Adipocyte (in vitro differentiated cells): ENCODE data around the gene ZNF532.

ENCODE experiments used
- DNase-seq: peaks from one replicate; pipeline ENCODE4 v3.0.0-alpha.2; 2015; ENCODE audit warnings: low read depth
- H3K27me3 ChIP-seq: replicated peaks from 2 replicates; pipeline ENCODE4 v1.7.0; 2013; ENCODE audit warnings: mild to moderate bottlenecking, low read length, moderate library complexity; ENCODE audit not compliant: control insufficient read depth, insufficient read depth
- H3K36me3 ChIP-seq: 2 replicates; pipeline ENCODE4 v1.7.0; 2013; ENCODE audit warnings: low read length, mild to moderate bottlenecking, moderate library complexity; ENCODE audit not compliant: control insufficient read depth, insufficient read depth, severe bottlenecking
- H3K4me1 ChIP-seq: 2 replicates; pipeline ENCODE4 v1.7.0; 2013; ENCODE audit warnings: mild to moderate bottlenecking, low read length, moderate library complexity; ENCODE audit not compliant: control insufficient read depth, insufficient read depth
- H3K4me3 ChIP-seq: 2 replicates; pipeline ENCODE4 v1.7.0; 2013; ENCODE audit warnings: mild to moderate bottlenecking, low read length, moderate library complexity
- H3K9ac ChIP-seq: 2 replicates; pipeline ENCODE4 v1.7.0; 2013; ENCODE audit warnings: mild to moderate bottlenecking, low read length, moderate library complexity
- H3K9me3 ChIP-seq: 2 replicates; pipeline ENCODE4 v1.7.0; 2013; ENCODE audit warnings: mild to moderate bottlenecking, low read length, moderate library complexity; ENCODE audit not compliant: control insufficient read depth

The ZNF532 gene

DNA sequence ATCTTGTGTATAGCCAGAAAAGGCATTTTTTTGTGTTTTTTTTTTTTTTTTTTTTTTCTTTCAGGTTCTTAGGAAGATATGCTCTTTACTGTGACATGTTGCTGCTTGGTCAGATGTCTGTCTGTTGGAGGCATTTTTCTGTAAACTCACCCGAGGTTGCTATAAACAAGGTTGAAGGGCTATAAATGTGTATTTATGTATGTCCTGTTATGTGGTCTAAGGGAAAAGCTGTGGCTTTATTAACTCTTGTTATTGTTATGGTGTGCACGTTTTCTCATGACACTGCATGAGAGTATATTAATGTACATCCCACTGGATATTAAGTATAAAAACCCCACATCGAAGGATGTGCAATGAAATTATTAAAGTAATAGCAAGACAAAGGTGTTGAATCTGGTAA is 102.0 kb downstream of the ZNF532 start:
- peaks cover 3% of the 10 kb centered on the region for H3K36me3 ChIP-seq
- no peak overlapping the region for H3K4me3 ChIP-seq
- no peak for DNase-seq
- H3K9me3 ChIP-seq, result no peaks in the 10 kb centered on the region
- no peaks in the 10 kb centered on the region for H3K27me3 ChIP-seq
- H3K9ac ChIP-seq, result no peak overlapping the region
- H3K4me1 ChIP-seq, result peaks cover 5% of the 10 kb centered on the region

GRCh38 chr18:58967751-58968254 is 103.1 kb downstream of the ZNF532 start:
- H3K4me3 ChIP-seq, result no peak overlapping the region
- H3K9ac ChIP-seq, result no peak overlapping the region
- H3K36me3 ChIP-seq, result peaks cover 3% of the 10 kb centered on the region
- no peak for DNase-seq
- no peaks in the 10 kb centered on the region for H3K9me3 ChIP-seq
- no peaks in the 10 kb centered on the region for H3K27me3 ChIP-seq
- peaks cover 5% of the 10 kb centered on the region for H3K4me1 ChIP-seq

DNA sequence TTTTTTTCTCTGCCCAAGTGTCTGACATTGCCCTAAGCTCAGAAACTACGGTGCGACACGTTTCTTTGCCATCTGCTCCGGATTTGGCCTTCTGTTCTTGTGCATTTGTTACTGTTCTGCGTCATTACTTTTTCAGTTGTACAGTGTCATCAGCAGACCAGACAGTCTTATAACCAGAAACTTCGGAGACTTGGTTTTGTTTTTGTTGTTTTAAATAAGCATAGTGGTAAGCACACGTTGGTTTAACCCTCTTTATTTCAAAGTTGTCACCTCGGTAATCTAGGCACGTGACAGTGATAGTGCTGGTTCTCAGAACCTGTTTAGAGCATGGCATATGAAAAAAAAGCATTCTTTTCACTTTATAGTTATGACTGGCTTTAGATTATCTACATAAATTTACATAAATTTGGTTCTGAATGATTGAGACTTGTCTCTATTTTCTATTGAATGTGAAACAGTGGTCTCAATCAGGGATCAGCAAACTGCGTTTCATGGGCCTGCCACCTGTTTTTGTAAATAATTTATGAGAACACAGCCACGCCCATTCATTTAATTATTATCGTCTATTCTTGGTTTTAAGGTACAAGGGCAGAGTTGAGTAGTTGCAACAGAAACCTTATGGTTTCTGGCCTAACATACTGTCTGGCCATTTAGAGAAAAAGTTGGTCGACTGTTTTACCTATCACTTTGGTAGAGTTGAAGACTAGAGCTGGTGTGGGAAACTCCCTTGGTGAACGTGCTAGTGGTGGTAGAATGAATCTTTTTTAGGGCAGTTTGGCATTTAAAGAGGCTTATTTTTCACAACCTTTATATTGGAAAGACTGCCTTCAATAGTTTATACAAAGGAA is 106.5 kb downstream of the ZNF532 start:
- H3K36me3 ChIP-seq, result no peaks in the 10 kb centered on the region
- H3K9ac ChIP-seq, result no peak overlapping the region
- no peak for DNase-seq
- H3K4me3 ChIP-seq, result no peak overlapping the region
- H3K9me3 ChIP-seq, result no peaks in the 10 kb centered on the region
- no peaks in the 10 kb centered on the region for H3K4me1 ChIP-seq
- H3K27me3 ChIP-seq, result no peaks in the 10 kb centered on the region

DNA sequence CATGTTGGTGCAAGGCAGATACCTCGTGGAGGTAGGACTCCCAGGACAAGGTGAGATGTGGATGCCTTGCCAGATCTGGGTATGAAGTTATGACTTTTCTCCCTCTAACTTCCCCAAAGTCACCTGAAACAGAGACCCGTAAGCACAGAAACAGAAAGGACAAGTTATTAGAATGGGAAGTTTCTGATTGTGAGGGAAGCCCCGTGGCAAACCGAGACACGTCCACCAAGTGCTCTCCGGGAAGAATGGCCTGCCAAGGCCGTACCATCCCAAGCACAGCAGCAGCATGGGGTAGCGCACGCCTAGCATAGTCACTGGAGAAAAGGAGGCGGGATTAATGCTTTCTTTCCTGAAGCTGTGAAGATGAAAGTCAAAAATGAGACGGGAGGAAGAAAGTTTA is 110.6 kb downstream of the ZNF532 start:
- no peaks in the 10 kb centered on the region for H3K27me3 ChIP-seq
- H3K9me3 ChIP-seq, result no peaks in the 10 kb centered on the region
- H3K9ac ChIP-seq, result no peak overlapping the region
- DNase-seq, result no peak
- H3K4me3 ChIP-seq, result no peak overlapping the region
- peaks cover 12% of the 10 kb centered on the region for H3K36me3 ChIP-seq
- H3K4me1 ChIP-seq, result no peaks in the 10 kb centered on the region

DNA sequence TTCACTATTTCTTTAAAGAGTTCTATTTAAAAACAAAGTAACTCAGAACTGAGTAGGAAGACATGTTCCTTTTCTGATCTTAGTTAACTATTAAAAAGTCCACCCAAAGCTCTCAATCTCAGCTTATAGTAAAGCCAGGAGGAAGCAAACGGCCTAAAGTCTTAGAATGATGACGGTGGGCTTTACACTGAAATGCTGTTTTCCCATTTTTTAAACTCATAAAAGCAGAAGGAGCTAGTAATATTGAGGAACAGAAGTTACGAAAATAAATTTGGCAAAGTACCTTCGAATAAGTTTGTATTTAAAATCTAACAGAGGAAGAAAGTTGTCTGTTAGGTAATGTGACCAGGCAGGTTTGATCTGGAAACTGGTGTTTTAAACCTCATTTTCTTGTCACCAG is 111.1 kb downstream of the ZNF532 start:
- no peaks in the 10 kb centered on the region for H3K9me3 ChIP-seq
- H3K4me3 ChIP-seq, result no peak overlapping the region
- no peaks in the 10 kb centered on the region for H3K4me1 ChIP-seq
- no peak overlapping the region for H3K9ac ChIP-seq
- no peak for DNase-seq
- H3K27me3 ChIP-seq, result no peaks in the 10 kb centered on the region
- H3K36me3 ChIP-seq, result peaks cover 12% of the 10 kb centered on the region

DNA sequence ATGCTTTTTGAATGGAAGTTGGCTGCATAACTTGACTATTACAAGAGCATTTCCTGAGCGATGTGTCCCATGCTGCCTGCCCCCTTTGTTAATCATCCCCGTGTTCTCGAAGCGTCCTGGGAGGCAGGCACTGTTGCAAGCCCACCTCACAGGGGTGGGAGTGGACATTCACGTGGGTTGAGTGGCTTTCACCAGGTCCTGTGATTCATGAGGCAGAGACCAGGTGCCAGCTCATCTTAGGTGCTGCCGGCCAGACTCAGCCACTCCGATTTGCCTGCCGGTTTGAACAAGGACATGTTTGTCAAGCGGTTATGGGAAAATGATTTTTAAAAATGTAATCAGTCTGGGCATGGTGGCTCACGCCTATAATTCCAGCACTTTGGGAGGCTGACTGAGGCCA is 112.5 kb downstream of the ZNF532 start:
- no peaks in the 10 kb centered on the region for H3K9me3 ChIP-seq
- no peak overlapping the region for H3K9ac ChIP-seq
- no peak overlapping the region for H3K4me3 ChIP-seq
- no peaks in the 10 kb centered on the region for H3K27me3 ChIP-seq
- H3K36me3 ChIP-seq, result peaks cover 18% of the 10 kb centered on the region
- H3K4me1 ChIP-seq, result no peaks in the 10 kb centered on the region
- DNase-seq, result no peak

DNA sequence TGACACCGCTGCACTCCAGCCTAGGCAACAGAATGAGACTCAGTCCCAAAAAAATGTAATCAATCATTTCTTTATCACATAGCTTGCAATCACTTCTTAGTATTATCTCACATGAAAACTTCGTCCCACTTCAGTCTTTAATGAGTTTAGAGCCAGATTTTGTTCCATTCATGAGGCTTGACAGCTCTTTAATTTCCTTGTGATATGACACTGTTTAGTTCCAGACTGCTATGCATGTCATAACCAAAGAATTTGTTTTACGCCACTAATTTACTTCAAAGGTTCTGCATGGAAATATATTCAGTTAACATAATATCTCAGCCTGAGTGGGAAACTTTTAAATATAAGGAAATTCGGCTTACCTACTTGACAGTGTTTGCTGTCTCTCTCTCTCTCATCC is 113.1 kb downstream of the ZNF532 start:
- Histone ChIP-seq H3K9ac (no peak overlapping the region), H3K4me3 (no peak overlapping the region), H3K9me3 (no peaks in the 10 kb centered on the region), H3K4me1 (no peaks in the 10 kb centered on the region), H3K36me3 (peaks cover 18% of the 10 kb centered on the region), H3K27me3 (no peaks in the 10 kb centered on the region)
- DNase-seq, result no peak

GRCh38 chr18:58978916-58979315 is 114.2 kb downstream of the ZNF532 start:
- Histone ChIP-seq H3K9ac (no peak overlapping the region), H3K27me3 (no peaks in the 10 kb centered on the region), H3K4me3 (no peak overlapping the region), H3K4me1 (no peaks in the 10 kb centered on the region), H3K9me3 (no peaks in the 10 kb centered on the region), H3K36me3 (peaks cover 18% of the 10 kb centered on the region)
- DNase-seq, result no peak

GRCh38 chr18:58979615-58980014 is 114.9 kb downstream of the ZNF532 start:
- Histone ChIP-seq H3K9ac (no peak overlapping the region), H3K36me3 (peaks cover 18% of the 10 kb centered on the region), H3K4me3 (no peak overlapping the region), H3K9me3 (no peaks in the 10 kb centered on the region), H3K27me3 (no peaks in the 10 kb centered on the region), H3K4me1 (no peaks in the 10 kb centered on the region)
- DNase-seq, result no peak

- peak; percentile 33 for DNase-seq
- no peaks in the 10 kb centered on the region for H3K9me3 ChIP-seq
- peaks cover 18% of the 10 kb centered on the region for H3K36me3 ChIP-seq
Observed at GRCh38 chr18:58980991-58981390, 116.3 kb downstream of the ZNF532 start.

GRCh38 chr18:58983260-58984155 is 118.8 kb downstream of the ZNF532 start:
- no peak overlapping the region for H3K9ac ChIP-seq
- H3K4me3 ChIP-seq, result no peak overlapping the region
- peaks cover 18% of the 10 kb centered on the region for H3K36me3 ChIP-seq
- no peak for DNase-seq
- H3K27me3 ChIP-seq, result no peaks in the 10 kb centered on the region
- H3K4me1 ChIP-seq, result no peaks in the 10 kb centered on the region
- H3K9me3 ChIP-seq, result no peaks in the 10 kb centered on the region

More at GRCh38 chr18:58980991-58981390, 116.3 kb downstream of the ZNF532 start:
- H3K4me3 ChIP-seq, result no peak overlapping the region
- H3K4me1 ChIP-seq, result no peaks in the 10 kb centered on the region
- no peaks in the 10 kb centered on the region for H3K27me3 ChIP-seq
- no peak overlapping the region for H3K9ac ChIP-seq
